SU-DHL-6 (cell line): ENCODE measurements around the gene C22orf15.

Experiments used
- H2AFZ ChIP-seq: fragments of 200-600 bp; sonication (generic); 2 replicates; pipeline ENCODE4 v1.6.1; 2014; ENCODE audit warnings: low read depth, mild to moderate bottlenecking, moderate library complexity, mixed read lengths, antibody characterized with exemption, low read length; ENCODE audit not compliant: severe bottlenecking
- H3F3A ChIP-seq: fragments of 200-600 bp; shearing (Covaris generic); 2 replicates; pipeline ENCODE4 v1.6.0; 2016; ENCODE audit warnings: antibody characterized with exemption, mild to moderate bottlenecking; ENCODE audit not compliant: insufficient read depth
- H3K27ac ChIP-seq: fragments of 200-600 bp; sonication (generic); 2 replicates; pipeline ENCODE4 v1.5.1; 2016; ENCODE audit warnings: low read depth, mild to moderate bottlenecking, low read length, moderate library complexity, mixed read lengths
- H3K27me3 ChIP-seq: fragments of 200-600 bp; sonication (generic), shearing (Covaris generic); 2 replicates; pipeline ENCODE4 v1.6.0; 2014; ENCODE audit warnings: mild to moderate bottlenecking, low read length
- H3K36me3 ChIP-seq: fragments of 200-600 bp; sonication (generic); 2 replicates; pipeline ENCODE4 v1.6.1; 2014; ENCODE audit warnings: mild to moderate bottlenecking, low read length, mixed read lengths
- H3K4me2 ChIP-seq: fragments of 300-600, 200-600 bp; shearing (Covaris generic), sonication (generic); 2 replicates; pipeline ENCODE4 v1.6.0; 2014; ENCODE audit warnings: low read length, low read depth, mild to moderate bottlenecking; ENCODE audit not compliant: poor library complexity, severe bottlenecking
- H3K4me3 ChIP-seq: fragments of 200-600 bp; sonication (generic); 2 replicates; pipeline ENCODE4 v1.5.1; 2014; ENCODE audit warnings: antibody characterized with exemption, low read length, mild to moderate bottlenecking, mixed read lengths; ENCODE audit not compliant: insufficient read depth, poor library complexity, severe bottlenecking
- H3K79me2 ChIP-seq: fragments of 200-600 bp; sonication (generic); 2 replicates; pipeline ENCODE4 v1.6.1; 2014; ENCODE audit warnings: mild to moderate bottlenecking, low read length, moderate library complexity; ENCODE audit not compliant: insufficient read depth
- H3K9ac ChIP-seq: fragments of 200-600 bp; sonication (generic); 2 replicates; pipeline ENCODE4 v1.7.0; 2014; ENCODE audit warnings: mild to moderate bottlenecking, low read length
- H3K9me2 ChIP-seq: fragments of 200-600 bp; sonication (generic); replicated peaks from 2 replicates; pipeline ENCODE4 v1.6.1; 2014; ENCODE audit warnings: low read length; ENCODE audit not compliant: insufficient read depth
- H3K9me3 ChIP-seq: fragments of 200-600 bp; sonication (generic); 2 replicates; pipeline ENCODE4 v1.6.1; 2014; ENCODE audit warnings: low read length, mixed read lengths; ENCODE audit not compliant: insufficient read depth
- H4K20me1 ChIP-seq: fragments of 200-600 bp; sonication (generic); 2 replicates; pipeline ENCODE4 v1.6.1; 2014; ENCODE audit warnings: low read depth, mild to moderate bottlenecking, antibody characterized with exemption, low read length, moderate library complexity, mixed read lengths
- EZH2phosphoT487 ChIP-seq: fragments of 200-600 bp; sonication (generic), shearing (Covaris generic); conservative IDR thresholded peaks from 2 replicates; pipeline ENCODE4 v1.6.1; 2018; ENCODE audit warnings: mild to moderate bottlenecking, antibody characterized with exemption, low read length, moderate library complexity, mixed read lengths
- TF ChIP-seq, protein P1 (sequence below): fragments of 200-600 bp; sonication (generic); IDR thresholded peaks from one replicate; pipeline ENCODE4 v1.5.1; 2017; ENCODE audit warnings: antibody characterized with exemption, mild to moderate bottlenecking, low read length, moderate library complexity; ENCODE audit not compliant: insufficient read depth, poor library complexity, severe bottlenecking

The C22orf15 gene

DNA sequence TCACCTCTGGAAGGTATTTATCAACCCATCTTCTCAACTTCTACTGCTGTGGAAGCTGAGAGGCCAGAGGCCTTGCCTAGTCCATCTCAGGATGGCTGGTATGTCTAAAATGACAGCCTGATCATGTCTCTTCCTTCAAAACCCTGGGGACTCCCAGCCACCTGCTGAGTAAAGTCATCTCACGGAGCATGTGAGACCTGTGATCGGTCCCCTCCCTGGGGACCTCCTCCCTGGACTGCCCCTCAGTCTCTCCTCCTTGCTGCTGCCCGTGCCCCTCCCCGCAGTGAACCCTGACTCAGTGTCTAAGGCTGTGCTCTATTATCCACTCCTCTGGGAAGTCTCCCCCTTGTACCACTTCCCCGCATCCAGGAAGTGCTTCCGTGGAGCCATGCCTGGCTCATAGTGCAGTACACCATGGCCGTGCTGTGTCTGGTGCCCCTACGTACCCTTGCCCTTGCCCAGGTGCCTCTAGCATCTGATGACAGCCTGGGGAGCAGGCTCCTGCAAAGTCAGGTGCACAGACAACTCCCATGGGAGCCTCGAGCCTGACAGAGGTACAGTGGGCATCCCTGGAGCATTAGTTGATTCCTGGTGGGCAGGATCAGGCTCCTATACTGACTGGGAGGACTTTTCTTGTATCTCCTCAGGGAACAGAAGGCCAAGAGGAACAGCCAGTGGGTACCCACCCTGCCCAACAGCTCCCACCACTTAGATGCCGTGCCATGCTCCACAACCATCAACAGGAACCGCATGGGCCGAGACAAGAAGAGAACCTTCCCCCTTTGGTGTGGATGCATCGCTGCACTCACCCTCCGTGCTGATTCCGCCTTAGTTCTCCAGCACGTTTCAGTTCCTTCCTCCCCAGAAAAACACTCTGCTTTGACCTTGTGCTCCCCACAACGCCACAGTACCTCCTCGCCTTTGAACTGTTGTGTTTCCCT is 37.8 kb downstream of the C22orf15 start:
- peak overlapping the region; percentile 64 for H3K9ac ChIP-seq
- H3K4me3 ChIP-seq, result peak overlapping the region; percentile 9
- no peaks in the 10 kb centered on the region for H3K36me3 ChIP-seq
- H3K27ac ChIP-seq, result peak overlapping the region; percentile 96
- H3K27me3 ChIP-seq, result no peaks in the 10 kb centered on the region
- no peak overlapping the region for H2AFZ ChIP-seq
- H3K79me2 ChIP-seq, result peaks cover 18% of the 10 kb centered on the region
- H3K9me3 ChIP-seq, result no peaks in the 10 kb centered on the region
- H4K20me1 ChIP-seq, result no peaks in the 10 kb centered on the region
- H3F3A ChIP-seq, result peaks cover 69% of the 10 kb centered on the region
- H3K4me2 ChIP-seq, result peak overlapping the region; percentile 98
- no peaks in the 10 kb centered on the region for H3K9me2 ChIP-seq
- TF ChIP-seq, protein P1, sequence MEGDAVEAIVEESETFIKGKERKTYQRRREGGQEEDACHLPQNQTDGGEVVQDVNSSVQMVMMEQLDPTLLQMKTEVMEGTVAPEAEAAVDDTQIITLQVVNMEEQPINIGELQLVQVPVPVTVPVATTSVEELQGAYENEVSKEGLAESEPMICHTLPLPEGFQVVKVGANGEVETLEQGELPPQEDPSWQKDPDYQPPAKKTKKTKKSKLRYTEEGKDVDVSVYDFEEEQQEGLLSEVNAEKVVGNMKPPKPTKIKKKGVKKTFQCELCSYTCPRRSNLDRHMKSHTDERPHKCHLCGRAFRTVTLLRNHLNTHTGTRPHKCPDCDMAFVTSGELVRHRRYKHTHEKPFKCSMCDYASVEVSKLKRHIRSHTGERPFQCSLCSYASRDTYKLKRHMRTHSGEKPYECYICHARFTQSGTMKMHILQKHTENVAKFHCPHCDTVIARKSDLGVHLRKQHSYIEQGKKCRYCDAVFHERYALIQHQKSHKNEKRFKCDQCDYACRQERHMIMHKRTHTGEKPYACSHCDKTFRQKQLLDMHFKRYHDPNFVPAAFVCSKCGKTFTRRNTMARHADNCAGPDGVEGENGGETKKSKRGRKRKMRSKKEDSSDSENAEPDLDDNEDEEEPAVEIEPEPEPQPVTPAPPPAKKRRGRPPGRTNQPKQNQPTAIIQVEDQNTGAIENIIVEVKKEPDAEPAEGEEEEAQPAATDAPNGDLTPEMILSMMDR, result no peak
- no peak for TF ChIP-seq EZH2phosphoT487

DNA sequence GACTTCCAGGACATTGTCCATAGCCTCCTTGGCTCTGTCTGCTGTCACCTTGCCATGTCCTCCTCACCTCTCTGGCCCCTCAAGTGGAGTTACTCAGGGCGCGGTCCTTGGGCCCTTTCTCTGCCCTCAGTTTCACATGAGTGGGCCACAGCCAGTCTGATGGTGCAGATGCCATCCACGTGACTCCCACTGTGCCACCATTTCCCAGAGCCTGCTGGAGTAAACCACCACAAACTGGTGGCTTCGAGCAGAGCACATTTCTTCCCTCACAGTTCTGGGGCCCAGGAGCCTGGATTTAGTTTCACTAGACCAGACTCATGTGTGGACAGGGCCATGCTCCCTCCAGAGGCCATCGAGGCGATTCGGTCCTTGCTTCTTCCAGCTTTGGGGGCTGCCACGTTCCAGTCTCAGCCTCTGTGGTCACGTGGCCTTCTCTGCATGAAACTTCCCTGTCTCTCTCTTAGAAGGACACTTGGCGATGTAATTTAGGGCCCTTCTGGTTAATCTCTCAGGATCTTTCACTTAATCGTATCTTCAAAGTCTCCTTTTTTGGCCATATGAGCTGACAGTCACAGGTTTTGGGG is 38.5 kb downstream of the C22orf15 start:
- Histone ChIP-seq H3K36me3 (no peaks in the 10 kb centered on the region), H3K27me3 (no peaks in the 10 kb centered on the region), H3K79me2 (peaks cover 18% of the 10 kb centered on the region), H4K20me1 (no peaks in the 10 kb centered on the region), H3K9me2 (no peaks in the 10 kb centered on the region), H3F3A (peaks cover 69% of the 10 kb centered on the region), H3K9ac (peak overlapping the region; percentile 64), H2AFZ (no peak overlapping the region), H3K27ac (peak overlapping the region; percentile 96), H3K4me2 (peak overlapping the region; percentile 98), H3K4me3 (peak overlapping the region; percentile 9), H3K9me3 (no peaks in the 10 kb centered on the region)
- no peak for TF ChIP-seq EZH2phosphoT487
- TF ChIP-seq, protein P1, result no peak

DNA sequence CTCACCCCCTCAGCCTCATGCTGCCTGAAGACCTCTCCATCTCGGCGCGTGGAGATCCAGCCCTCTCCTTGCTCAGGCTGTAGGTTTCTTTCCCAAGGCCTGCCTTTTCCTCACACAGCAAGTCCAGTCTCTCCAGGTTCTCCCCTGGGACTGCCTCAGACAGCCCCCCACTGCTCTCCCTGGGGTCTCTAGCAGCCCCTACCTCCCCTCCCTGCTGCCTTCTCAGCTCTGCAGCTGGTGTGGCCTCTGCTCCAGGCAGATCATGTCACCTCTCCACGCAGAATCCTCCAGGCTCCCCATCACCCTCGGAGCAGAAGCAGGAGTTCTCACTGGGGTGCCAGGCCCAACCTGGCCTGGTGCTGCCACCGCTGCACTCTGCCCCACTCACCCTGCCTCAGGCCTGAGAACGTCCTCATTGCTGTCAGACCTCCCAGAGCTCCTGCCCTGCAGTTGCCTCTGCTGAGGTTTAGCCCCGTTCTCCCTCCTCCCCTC is 39.1 kb downstream of the C22orf15 start:
- H3K9ac ChIP-seq, result peak overlapping the region; percentile 64
- no peaks in the 10 kb centered on the region for H4K20me1 ChIP-seq

More for the DNA sequence above, 39.1 kb downstream of the C22orf15 start:
- no peaks in the 10 kb centered on the region for H3K9me2 ChIP-seq
- H3K79me2 ChIP-seq, result peaks cover 20% of the 10 kb centered on the region
- peaks cover 71% of the 10 kb centered on the region for H3F3A ChIP-seq
- H3K36me3 ChIP-seq, result no peaks in the 10 kb centered on the region
- H3K27ac ChIP-seq, result peak overlapping the region; percentile 96
- H3K27me3 ChIP-seq, result no peaks in the 10 kb centered on the region
- no peak for TF ChIP-seq EZH2phosphoT487
- TF ChIP-seq, protein P1, result no peak
- no peak overlapping the region for H3K4me3 ChIP-seq
- H3K4me2 ChIP-seq, result peak overlapping the region; percentile 98
- H2AFZ ChIP-seq, result no peak overlapping the region
- no peaks in the 10 kb centered on the region for H3K9me3 ChIP-seq
